GM12878 (cell line): ENCODE results near the gene EXOC5. TPM values are rescaled to one million over a fixed set of nuclear protein-coding genes. Genes with fewer than 3 reads are reported as not detected.

Source experiments
- ATAC-seq: fragments of 200-7000 bp; cut with Tn5 transposase; 3 replicates; pipeline ENCODE4 v1.9.1; 2020; ENCODE audit warnings: mild to moderate bottlenecking, moderate library complexity
- BruUV-seq: library from RNA; stranded (reverse); fragments of 400-500 nt; replicated peaks from 2 replicates; lab custom pipeline; 2021; lab: Mats Ljungman, UMichigan
- CTCF ChIA-PET: fragments of 300-600 bp; sonication (Branson Sonifier 250); formaldehyde crosslinking; extraction: SDS; loops from one replicate; lab custom pipeline; 2021; ENCODE audit warnings: inconsistent platforms; lab: Yijun Ruan, JAX
- POLR2A ChIA-PET: fragments of 350-600 bp; formaldehyde crosslinking; extraction: SDS; loops from one replicate; lab custom pipeline; 2021; ENCODE audit warnings: inconsistent platforms; lab: Charles Lee
- RAD21 ChIA-PET: fragments of 300-600 bp; sonication (Branson Sonifier 250); formaldehyde crosslinking; loops from one replicate; lab custom pipeline; 2023; ENCODE audit warnings: antibody characterized with exemption; ENCODE audit not compliant: unreplicated experiment; lab: Charles Lee
- SMC1A ChIA-PET: fragments of 300-600 bp; sonication (Branson Sonifier 250); formaldehyde crosslinking; loops from one replicate; lab custom pipeline; 2023; ENCODE audit not compliant: unreplicated experiment, uncharacterized antibody; lab: Charles Lee
- DNase-seq: peaks from one replicate; pipeline ENCODE4 v3.0.0-alpha.2; 2011; ENCODE audit warnings: low read depth, low spot score
- FAIRE-seq: peaks from 3 replicates; lab custom pipeline; 2011; peaks lifted over from hg19 to GRCh38; lab: Jason Lieb, UNC
- H2AFZ ChIP-seq: 2 replicates; pipeline ENCODE4 v1.6.0; 2011; ENCODE audit warnings: low read depth, low read length, control low read depth; ENCODE audit not compliant: control insufficient read depth
- H3K27ac ChIP-seq: 2 replicates; pipeline ENCODE4 v1.5.1; 2011; ENCODE audit warnings: control low read depth; ENCODE audit not compliant: control insufficient read depth, insufficient read depth
- H3K27me3 ChIP-seq, 2 experiments: replicated peaks in 1 of 2; 2 replicates each; pipeline versions ENCODE4 v1.6.0 to v1.6.1; 2011; ENCODE audit warnings: low read length in 1 of 2; ENCODE audit not compliant: control insufficient read depth in 2 of 2, insufficient read depth in 2 of 2
- H3K36me3 ChIP-seq, 2 experiments: 2 replicates each; pipeline ENCODE4 v1.5.1; 2011; ENCODE audit warnings: low read length in 1 of 2; ENCODE audit not compliant: control insufficient read depth in 2 of 2, insufficient read depth in 2 of 2
- H3K4me1 ChIP-seq: 2 replicates; pipeline ENCODE4 v1.6.1; 2011; ENCODE audit warnings: mild to moderate bottlenecking, low read length, moderate library complexity, mixed read lengths; ENCODE audit not compliant: control insufficient read depth, insufficient read depth
- H3K4me2 ChIP-seq: 2 replicates; pipeline ENCODE4 v1.6.0; 2011; ENCODE audit warnings: control low read depth; ENCODE audit not compliant: control insufficient read depth, insufficient read depth
- H3K4me3 ChIP-seq: fragments of 200-600 bp; sonication (generic); 2 replicates; pipeline ENCODE4 v1.5.1; 2016
- H3K79me2 ChIP-seq: 2 replicates; pipeline ENCODE4 v1.6.0; 2011; ENCODE audit warnings: low read length; ENCODE audit not compliant: control insufficient read depth, insufficient read depth
- H3K9ac ChIP-seq: 2 replicates; pipeline ENCODE4 v1.8.0; 2011; ENCODE audit warnings: low read length, control low read depth, mixed read lengths; ENCODE audit not compliant: control insufficient read depth, insufficient read depth
- H3K9me3 ChIP-seq: replicated peaks from 3 replicates; pipeline ENCODE4 v1.5.1; 2011; ENCODE audit warnings: mild to moderate bottlenecking, low read length; ENCODE audit not compliant: control insufficient read depth, insufficient read depth
- H4K20me1 ChIP-seq: 2 replicates; pipeline ENCODE4 v1.6.0; 2011; ENCODE audit not compliant: control insufficient read depth, insufficient read depth
- BCL11A ChIP-seq: IDR thresholded peaks from 2 replicates; pipeline ENCODE4 v1.6.1; 2011; ENCODE audit warnings: low read depth, low read length
- ETV6 ChIP-seq, 2 experiments: fragments of 450-650 bp in 1 of 2; IDR thresholded peaks in 1 of 2; conservative IDR thresholded peaks in 1 of 2; 2 replicates each; pipeline ENCODE4 v1.6.1; 2014; ENCODE audit warnings: antibody characterized with exemption in 1 of 2, borderline replicate concordance in 1 of 2, low read depth in 1 of 2, mild to moderate bottlenecking in 1 of 2, moderate library complexity in 1 of 2
- IRF4 ChIP-seq: IDR thresholded peaks from 2 replicates; pipeline ENCODE4 v1.6.1; 2011; ENCODE audit warnings: low read depth, low read length
- KDM1A ChIP-seq: fragments of 200-600 bp; sonication (generic); IDR thresholded peaks from 2 replicates; pipeline ENCODE4 v1.6.1; 2016; ENCODE audit warnings: borderline replicate concordance
- LARP7 ChIP-seq: fragments of 450-650 bp; IDR thresholded peaks from 2 replicates; pipeline ENCODE4 v1.6.1; 2017; ENCODE audit warnings: mild to moderate bottlenecking
- MTA2 ChIP-seq: fragments of 450-650 bp; IDR thresholded peaks from 2 replicates; pipeline ENCODE4 v1.6.1; 2016; ENCODE audit warnings: low read depth, mild to moderate bottlenecking, moderate library complexity
- MTA3 ChIP-seq: IDR thresholded peaks from 2 replicates; pipeline ENCODE4 v1.6.1; 2012; ENCODE audit warnings: low read length, inconsistent platforms, borderline replicate concordance
- NBN ChIP-seq: fragments of 450-650 bp; IDR thresholded peaks from 2 replicates; pipeline ENCODE4 v1.6.1; 2016
- NR2F1 ChIP-seq: fragments of 450-650 bp; conservative IDR thresholded peaks from 2 replicates; pipeline ENCODE4 v1.6.1; 2017; ENCODE audit warnings: mild to moderate bottlenecking
- RAD21 ChIP-seq: IDR thresholded peaks from 2 replicates; pipeline ENCODE4 v1.6.1; 2011; ENCODE audit warnings: mild to moderate bottlenecking, low read depth, low read length, moderate library complexity; ENCODE audit not compliant: insufficient read depth
- RB1 ChIP-seq: fragments of 450-650 bp; formaldehyde crosslinking; IDR thresholded peaks from 2 replicates; pipeline ENCODE4 v1.6.1; 2017; ENCODE audit warnings: mild to moderate bottlenecking, borderline replicate concordance
- SREBF1 ChIP-seq: IDR thresholded peaks from 2 replicates; pipeline ENCODE4 v1.6.1; 2012; ENCODE audit warnings: mild to moderate bottlenecking, low read length
- SREBF2 ChIP-seq: IDR thresholded peaks from 2 replicates; pipeline ENCODE4 v1.6.1; 2012; ENCODE audit warnings: mild to moderate bottlenecking, low read length
- TCF12 ChIP-seq: IDR thresholded peaks from 2 replicates; pipeline ENCODE4 v1.6.1; 2011; ENCODE audit warnings: low read depth, mild to moderate bottlenecking, low read length
- USF2 ChIP-seq: IDR thresholded peaks from 2 replicates; pipeline ENCODE4 v1.6.1; 2011; ENCODE audit warnings: low read depth, low read length, improper control_type of control experiment, borderline replicate concordance
- ZNF274 ChIP-seq: IDR thresholded peaks from one replicate; pipeline ENCODE4 v1.8.0; 2011; ENCODE audit not compliant: insufficient read length, insufficient read depth
- ZSCAN29 ChIP-seq: fragments of 450-650 bp; IDR thresholded peaks from 2 replicates; pipeline ENCODE4 v1.6.1; 2017; ENCODE audit warnings: mild to moderate bottlenecking, moderate library complexity
- WGBS: methylation state at CpG from one replicate; pipeline ENCODE4 v1.1.6; 2016; ENCODE audit warnings: low lambda C conversion rate; ENCODE audit not compliant: insufficient replicate concordance, insufficient coverage; ENCODE audit errors: missing lambda C conversion rate; 5-methylcytosine and 5-hydroxymethylcytosine counted together
- in situ Hi-C: fragments of 300-500 bp; cut with MboI; formaldehyde crosslinking; loops from 9 replicates; pipeline ENCODE4 v1.14.3; 2018; ENCODE audit warnings: mixed read lengths
- intact Hi-C: fragments of 100-400 bp; cut with micrococcal nuclease; formaldehyde crosslinking; loops from one replicate; pipeline ENCODE4 v1.14.2; 2022; ENCODE audit not compliant: unreplicated experiment
- polyA plus RNA-seq, 11 experiments: library from polyadenylated mRNA; depleted of rRNA in 4 of 11; unstranded in 6 of 11; stranded (reverse) in 5 of 11; fragments of >200 nt; fragmentation: Nextera tagmentation in 4 of 11; fragmentation: Illumina TruSeq in 1 of 11; extraction: Ambion mirVana in 4 of 11; extraction: Trizol in 1 of 11; gene quantifications; 1 replicate in 1 of 11; 2 replicates in 10 of 11; pipeline versions ENCODE4 v1.2.1 to v1.2.3, GENCODE V29; 2011 to 2016; ENCODE audit warnings: inconsistent platforms in 2 of 11, missing spikeins in 2 of 11, low read depth in 1 of 11
- total RNA-seq, 4 experiments: library from RNA; depleted of rRNA in 3 of 4; stranded (reverse); fragments of >200 nt in 3 of 4; fragmentation: Illumina TruSeq in 1 of 4; extraction: Trizol in 1 of 4; gene quantifications; 2 replicates each; pipeline versions ENCODE4 v1.2.1 to v1.2.3, GENCODE V29; 2013 to 2021
- TF ChIP-seq, protein P1 (sequence below): IDR thresholded peaks from 2 replicates; pipeline ENCODE4 v1.6.1; 2012; ENCODE audit warnings: mild to moderate bottlenecking, low read depth, low read length

The EXOC5 gene
- total and polyA plus RNA-seq, 10 of the 15 experiments (the other 5 are each of a cell fraction or from before 2014, with no cell fraction given), result 10.3 to 101 (median 43.6) TPM

DNA sequence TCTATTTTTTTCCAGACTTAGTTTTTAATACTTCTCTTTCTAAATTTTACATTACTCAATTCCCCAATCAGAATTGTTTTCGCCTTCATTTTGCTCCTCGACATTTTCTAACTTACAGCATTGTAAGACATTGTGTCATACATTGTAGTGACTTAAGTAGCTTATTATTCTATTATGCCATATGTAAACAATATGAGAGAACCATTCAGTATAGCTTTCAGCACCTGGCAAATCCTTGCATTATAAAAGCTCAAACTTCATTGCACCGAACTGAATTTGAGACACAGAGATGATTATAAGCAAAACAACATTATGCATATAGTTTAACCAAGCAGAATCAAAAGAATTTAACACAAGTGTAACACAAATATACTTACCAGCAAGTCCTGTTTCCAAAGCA is 46.8 kb downstream of the EXOC5 start:
- H3K9ac ChIP-seq, result no peak overlapping the region
- no peak overlapping the region for H3K27ac ChIP-seq
- no peaks in the 10 kb centered on the region; the same call in 1 of the 2 replicates for H3K79me2 ChIP-seq
- H3K9me3 ChIP-seq, result no peaks in the 10 kb centered on the region
- intact Hi-C loops, result no loop called here
- H3K4me1 ChIP-seq, result no peaks in the 10 kb centered on the region
- no peak for DNase-seq
- WGBS, result 100% methylated on average over 3 of the region's 3 CpGs
- BruUV-seq, result no TSS peak
- peaks cover 0 to 21% of the 10 kb centered on the region in 2 experiments; a peak in 1 of 4 replicates for H3K36me3 ChIP-seq
- H2AFZ ChIP-seq, result no peak overlapping the region
- in situ Hi-C loops, result no loop called here
- ATAC-seq, result no peak
- ChIA-PET SMC1A (no interaction called here), RAD21 (no interaction called here), CTCF (no interaction called here), POLR2A (no interaction called here)
- H4K20me1 ChIP-seq, result no peaks in the 10 kb centered on the region
- no peak for TF ChIP-seq NR2F1
- TF ChIP-seq SREBF1, result no peak
- no peak for TF ChIP-seq KDM1A
- no peak for TF ChIP-seq RB1
- TF ChIP-seq, protein P1, sequence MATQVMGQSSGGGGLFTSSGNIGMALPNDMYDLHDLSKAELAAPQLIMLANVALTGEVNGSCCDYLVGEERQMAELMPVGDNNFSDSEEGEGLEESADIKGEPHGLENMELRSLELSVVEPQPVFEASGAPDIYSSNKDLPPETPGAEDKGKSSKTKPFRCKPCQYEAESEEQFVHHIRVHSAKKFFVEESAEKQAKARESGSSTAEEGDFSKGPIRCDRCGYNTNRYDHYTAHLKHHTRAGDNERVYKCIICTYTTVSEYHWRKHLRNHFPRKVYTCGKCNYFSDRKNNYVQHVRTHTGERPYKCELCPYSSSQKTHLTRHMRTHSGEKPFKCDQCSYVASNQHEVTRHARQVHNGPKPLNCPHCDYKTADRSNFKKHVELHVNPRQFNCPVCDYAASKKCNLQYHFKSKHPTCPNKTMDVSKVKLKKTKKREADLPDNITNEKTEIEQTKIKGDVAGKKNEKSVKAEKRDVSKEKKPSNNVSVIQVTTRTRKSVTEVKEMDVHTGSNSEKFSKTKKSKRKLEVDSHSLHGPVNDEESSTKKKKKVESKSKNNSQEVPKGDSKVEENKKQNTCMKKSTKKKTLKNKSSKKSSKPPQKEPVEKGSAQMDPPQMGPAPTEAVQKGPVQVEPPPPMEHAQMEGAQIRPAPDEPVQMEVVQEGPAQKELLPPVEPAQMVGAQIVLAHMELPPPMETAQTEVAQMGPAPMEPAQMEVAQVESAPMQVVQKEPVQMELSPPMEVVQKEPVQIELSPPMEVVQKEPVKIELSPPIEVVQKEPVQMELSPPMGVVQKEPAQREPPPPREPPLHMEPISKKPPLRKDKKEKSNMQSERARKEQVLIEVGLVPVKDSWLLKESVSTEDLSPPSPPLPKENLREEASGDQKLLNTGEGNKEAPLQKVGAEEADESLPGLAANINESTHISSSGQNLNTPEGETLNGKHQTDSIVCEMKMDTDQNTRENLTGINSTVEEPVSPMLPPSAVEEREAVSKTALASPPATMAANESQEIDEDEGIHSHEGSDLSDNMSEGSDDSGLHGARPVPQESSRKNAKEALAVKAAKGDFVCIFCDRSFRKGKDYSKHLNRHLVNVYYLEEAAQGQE, result no peak
- TF ChIP-seq ZSCAN29, result no peak
- no peak for TF ChIP-seq ETV6 (conservative IDR thresholded peaks at IDR 0.05 in 1 of 2, IDR thresholded peaks at IDR 0.05 in 1 of 2; ENCODE audit: borderline replicate concordance in 1 of 2, low read depth in 1 of 2)
- no peak for TF ChIP-seq SREBF2
- no peak for TF ChIP-seq USF2
- TF ChIP-seq LARP7, result no peak
- TF ChIP-seq RAD21, result no peak
- TF ChIP-seq NBN, result no peak
- no peak for TF ChIP-seq BCL11A
- TF ChIP-seq ZNF274, result no peak
- no peak for TF ChIP-seq MTA3
- no peak for TF ChIP-seq MTA2
- TF ChIP-seq TCF12, result no peak
- TF ChIP-seq IRF4, result no peak
- no peak overlapping the region for H3K4me3 ChIP-seq
- no peak overlapping the region for H3K4me2 ChIP-seq
- no peaks in the 10 kb centered on the region for H3K27me3 ChIP-seq
- FAIRE-seq, result no peak
